Measurements from ENCODE around the gene PADI6.

PADI6 gene

DNA sequence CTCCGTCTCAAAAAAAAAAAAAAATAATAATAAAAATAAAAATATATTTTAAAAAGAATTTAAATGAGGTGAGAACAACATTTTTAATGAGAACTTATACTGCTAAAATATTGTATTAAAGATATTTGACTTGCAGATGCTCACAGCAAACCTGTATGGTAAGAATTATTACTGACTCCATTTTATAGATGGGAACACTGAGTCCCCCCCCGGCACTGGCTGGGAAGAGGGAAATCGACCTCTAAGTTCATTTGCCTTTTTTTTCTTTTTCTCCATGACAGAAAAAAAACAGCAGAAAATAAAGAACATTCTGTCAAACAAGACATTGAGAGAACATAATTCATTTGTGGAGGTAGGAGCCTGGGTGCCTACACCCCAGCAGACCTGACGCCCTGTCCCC lies 13.4 kb upstream of the PADI6 start:
- no peak for DNase-seq

DNA sequence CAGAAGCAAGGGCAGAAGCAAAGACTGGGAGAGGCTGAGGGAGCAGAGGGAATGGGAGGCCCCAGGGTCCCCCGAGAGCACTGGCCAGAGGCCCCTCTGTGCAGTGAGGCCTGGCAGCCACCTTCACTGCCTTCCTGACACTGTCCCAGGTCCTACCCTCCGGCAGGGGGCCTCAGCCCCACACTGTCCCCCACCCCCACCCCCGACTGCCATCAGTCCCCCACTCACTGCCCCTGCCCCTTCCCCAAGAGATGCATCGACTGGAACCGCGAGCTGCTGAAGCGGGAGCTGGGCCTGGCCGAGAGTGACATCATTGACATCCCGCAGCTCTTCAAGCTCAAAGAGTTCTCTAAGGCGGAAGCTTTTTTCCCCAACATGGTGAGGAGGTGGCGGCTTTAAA lies 13.0 kb upstream of the PADI6 start:
- no peak for DNase-seq

DNA sequence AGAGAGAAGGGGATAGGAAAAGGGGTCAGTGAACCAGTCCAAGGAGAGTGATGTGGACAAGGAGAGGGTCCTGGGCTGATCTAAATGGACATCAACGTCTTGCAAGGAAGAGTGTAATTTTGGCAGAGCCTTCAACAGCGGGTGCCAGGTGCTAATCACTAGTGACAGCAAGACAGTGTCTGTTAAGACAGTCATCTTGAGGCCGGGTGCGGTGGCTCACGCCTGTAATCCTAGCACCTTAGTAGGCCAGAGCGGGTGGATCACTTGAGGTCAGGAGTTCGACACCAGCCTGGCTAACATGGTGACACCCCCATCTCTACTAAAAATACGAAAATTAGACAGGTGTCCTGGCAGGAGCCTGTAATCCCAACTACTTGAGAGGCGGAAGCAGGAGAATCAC lies 12.2 kb upstream of the PADI6 start:
- no peak for DNase-seq

- no peak for DNase-seq
These were observed 11.6 kb upstream of the PADI6 start for GRCh38 chr1:17360272-17360956.

GRCh38 chr1:17361687-17362086 lies 10.3 kb upstream of the PADI6 start:
- DNase-seq, result no peak

- DNase-seq, result no peak
These were observed 8.6 kb upstream of the PADI6 start for GRCh38 chr1:17363351-17363750.

DNA sequence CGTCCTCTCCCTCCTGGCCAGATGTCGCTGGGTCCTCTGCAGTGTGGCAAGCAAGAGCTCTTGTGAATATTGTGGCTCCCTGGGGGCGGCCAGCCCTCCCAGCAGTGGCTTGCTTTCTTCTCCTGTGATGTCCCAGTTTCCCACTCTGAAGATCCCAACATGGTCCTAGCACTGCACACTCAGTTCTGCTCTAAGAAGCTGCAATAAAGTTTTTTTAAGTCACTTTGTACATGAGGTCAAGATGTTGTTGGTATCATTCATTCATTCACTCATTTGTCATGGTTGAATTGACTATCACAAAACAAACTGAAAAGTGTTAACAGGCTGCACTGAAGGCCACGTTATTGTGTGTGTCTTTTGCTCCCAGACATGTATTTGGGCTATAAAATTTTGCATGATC lies 8.2 kb upstream of the PADI6 start:
- DNase-seq, result no peak

- no peak for DNase-seq
These were observed 6.7 kb upstream of the PADI6 start for GRCh38 chr1:17365293-17365692.

- no peak for DNase-seq
These were observed 2.5 kb upstream of the PADI6 start for GRCh38 chr1:17369466-17369865.

DNA sequence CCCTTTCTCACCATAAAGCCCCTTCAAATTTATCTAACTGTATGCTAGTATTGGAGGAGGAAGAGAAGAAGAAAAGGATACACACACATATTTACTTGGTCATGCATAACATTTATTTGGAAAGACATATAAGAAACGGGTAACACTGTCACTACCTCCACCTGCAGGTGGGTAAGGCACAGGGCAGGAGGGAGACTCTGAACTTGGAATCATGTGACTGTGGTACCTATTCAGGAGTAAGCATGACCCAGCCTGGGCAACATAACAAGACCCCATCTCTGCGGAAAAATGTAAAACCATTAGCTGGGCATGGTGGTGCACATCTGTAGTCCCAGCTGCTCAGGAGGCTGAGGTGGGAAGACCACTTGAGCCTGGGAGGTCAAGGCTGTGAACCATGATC lies 1.4 kb upstream of the PADI6 start:
- DNase-seq, result no peak

DNA sequence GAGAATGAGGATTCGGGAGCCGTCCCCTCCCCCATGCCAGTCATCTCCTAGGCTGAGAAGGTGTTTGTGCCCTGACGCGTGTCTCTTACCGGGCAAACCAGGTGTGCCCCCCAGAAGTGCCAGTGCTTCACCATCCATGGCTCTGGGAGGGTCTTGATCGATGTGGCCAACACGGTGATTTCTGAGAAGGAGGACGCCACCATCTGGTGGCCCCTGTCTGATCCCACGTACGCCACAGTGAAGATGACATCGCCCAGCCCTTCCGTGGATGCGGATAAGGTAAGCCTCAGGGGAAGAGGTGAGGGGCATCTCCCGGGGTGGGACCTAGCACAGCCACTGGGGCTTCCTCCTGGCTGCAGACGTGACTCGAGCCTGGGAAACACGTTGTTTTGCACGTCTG lies 959 bp downstream of the PADI6 start:
- DNase-seq, result no peak

GRCh38 chr1:17375651-17376050 lies 3.7 kb downstream of the PADI6 start:
- no peak for DNase-seq

DNA sequence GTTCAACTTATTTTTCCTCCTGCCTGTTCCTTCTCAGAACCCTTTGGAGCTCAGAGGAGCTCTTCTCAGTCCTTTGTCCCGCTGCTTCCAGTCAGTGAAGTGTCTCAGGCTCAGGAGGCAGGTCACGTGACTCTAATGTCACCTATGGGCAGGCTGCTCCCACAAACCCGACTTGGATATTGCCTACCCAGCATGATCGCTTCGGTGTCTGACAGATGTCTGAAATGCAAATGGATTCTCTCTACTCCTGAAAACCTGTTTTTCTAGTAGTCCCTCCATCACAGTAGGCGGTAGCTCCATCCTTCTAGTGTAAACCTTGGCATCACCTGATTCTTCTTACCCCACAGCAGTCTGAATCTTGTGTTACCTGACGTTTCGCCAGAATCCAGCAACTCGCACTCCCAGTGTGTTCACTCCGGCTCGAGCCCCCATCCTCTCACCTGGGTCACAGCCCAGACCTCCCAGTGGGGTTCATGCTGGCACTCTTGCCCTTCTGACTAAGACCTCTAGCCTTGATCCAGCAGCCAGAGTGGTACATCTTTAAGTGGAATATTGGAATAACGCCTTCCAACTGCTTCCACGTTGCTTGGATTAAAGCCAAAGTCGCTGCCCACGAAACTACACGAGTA lies 5.4 kb downstream of the PADI6 start:
- no peak for DNase-seq

- DNase-seq, result no peak
These were observed 9.2 kb downstream of the PADI6 start for GRCh38 chr1:17381161-17381560.

GRCh38 chr1:17392199-17392740 lies 20.3 kb downstream of the PADI6 start:
- no peak for DNase-seq

- no peak for DNase-seq
These were observed 21.2 kb downstream of the PADI6 start for GRCh38 chr1:17393230-17393629.

DNA sequence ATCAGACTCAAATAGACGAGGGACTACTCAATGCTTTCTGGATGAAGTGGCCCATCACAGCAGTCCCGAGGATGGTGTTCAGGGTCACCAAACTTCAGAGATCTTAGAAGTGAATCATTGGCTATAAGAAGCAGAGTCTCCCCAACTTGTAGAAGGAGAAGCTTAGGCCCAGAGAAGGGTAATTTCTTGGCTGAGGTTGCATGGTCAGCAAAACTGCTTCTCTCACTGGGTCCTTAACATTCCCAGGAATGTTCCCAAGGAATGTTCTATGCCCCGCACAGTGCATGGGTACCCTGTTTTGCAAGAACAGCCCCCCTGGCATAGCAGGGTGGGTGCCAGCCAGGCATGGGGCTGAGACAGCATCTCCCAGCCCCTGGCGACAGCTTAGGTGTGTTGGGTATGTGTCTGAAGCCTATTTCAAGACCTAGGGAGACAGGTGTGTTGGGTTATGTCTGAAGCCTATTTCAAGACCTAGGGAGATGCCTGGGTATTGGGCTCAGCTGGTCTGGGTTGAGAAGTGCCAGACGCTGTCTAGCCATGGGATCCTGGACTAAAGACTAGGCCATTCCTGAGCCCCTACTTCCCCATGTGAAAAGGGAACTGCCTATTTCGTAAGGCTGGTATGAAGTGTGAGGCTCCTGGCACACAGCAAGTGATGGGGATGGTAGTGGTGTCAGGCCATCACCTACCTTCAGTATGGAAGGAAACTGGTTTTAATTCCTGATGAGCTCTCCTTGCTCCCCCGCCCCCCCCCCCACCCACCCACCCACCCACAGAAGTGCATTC lies 26.1 kb downstream of the PADI6 start:
- no peak for DNase-seq

DNA sequence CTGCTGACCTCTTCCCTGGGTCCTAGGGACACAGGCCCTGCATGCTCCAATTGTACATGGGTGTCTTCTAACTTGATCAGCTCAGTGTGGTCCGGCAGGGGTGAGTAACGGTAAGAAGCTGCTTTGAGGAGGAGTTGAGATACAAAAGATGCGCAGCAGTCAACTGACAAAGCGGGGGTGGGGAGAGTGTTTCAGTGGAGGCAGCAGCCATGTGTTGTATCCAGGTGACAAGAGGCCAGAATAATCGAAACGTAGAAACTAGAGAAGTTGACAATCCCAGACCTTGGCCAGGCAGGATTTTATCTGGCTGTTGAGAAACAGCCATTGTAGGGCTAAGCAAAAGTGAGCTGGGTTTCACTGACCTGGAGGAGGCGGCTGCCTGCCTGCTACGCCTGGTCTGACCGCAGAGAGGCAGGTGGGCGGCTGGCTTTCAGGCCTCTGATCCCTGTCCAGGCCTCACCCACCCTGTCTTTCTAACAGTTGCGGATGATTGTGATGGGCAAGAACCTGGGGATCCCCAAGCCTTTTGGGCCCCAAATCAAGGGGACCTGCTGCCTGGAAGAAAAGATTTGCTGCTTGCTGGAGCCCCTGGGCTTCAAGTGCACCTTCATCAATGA lies 28.8 kb downstream of the PADI6 start:
- DNase-seq, result no peak

GRCh38 chr1:17401841-17402240 lies 29.8 kb downstream of the PADI6 start:
- DNase-seq, result no peak

- no peak for DNase-seq
These were observed 31.1 kb downstream of the PADI6 start for GRCh38 chr1:17403081-17403480.

DNA sequence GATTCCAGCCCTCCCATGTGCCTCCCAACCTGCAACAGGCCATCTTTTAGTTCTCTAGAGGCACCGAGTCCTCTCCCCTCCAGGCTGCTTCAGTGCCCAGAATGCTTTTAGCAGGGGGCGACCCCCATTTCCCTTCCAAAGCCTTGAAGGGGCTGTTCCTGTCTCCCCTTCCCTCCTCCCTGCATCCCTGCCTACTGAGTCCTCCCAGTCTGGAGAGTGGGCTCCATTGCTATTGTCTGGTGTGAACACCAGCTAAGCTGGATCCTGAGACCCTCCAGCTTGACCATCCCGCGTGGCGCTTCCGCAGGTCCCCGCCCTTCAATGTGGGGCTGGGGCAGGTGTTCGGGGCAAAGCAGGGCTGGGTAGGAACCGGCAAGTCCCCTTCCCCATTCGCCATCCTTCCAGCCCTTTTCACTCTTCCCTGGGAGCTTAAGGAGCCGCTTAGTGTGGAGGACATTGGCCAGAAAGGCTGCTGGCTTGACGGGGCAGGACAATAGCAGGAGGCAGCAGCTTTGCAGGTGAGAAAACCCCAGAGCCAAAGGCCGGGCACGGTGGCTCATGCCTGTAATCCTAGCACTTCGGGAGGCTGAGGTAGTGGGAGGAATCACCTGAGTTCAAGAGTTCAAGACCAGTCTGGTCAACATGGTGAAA lies 32.2 kb downstream of the PADI6 start:
- no peak for DNase-seq

- DNase-seq, result no peak
These were observed 32.8 kb downstream of the PADI6 start for GRCh38 chr1:17404820-17405219.

Data from stimulated activated naive CD4-positive, alpha-beta T cell treated with Interleukin-2 at 50 U/mL for 16 hours (primary cell).